ENCODE data around the gene OR52J3. TPM values are rescaled to one million over a fixed set of nuclear protein-coding genes. Genes with fewer than 3 reads are reported as not detected.

The OR52J3 gene
- total RNA-seq, 1 experiment from 2014 or later: not detected

- Histone ChIP-seq H3K27me3 (ENCODE audit: low read length) (no peaks in the 10 kb centered on the region), H4K20me1 (ENCODE audit: low read length) (no peaks in the 10 kb centered on the region), H3F3A (ENCODE audit: low read length, unreplicated experiment) (no peaks in the 10 kb centered on the region), H3K27ac (ENCODE audit: low read length) (no peak overlapping the region), H3K4me1 (ENCODE audit: insufficient read depth, low read length) (no peaks in the 10 kb centered on the region), H3K9me3 (ENCODE audit: low read length) (no peaks in the 10 kb centered on the region), H3K4me2 (ENCODE audit: low read length) (no peak overlapping the region), H3K79me2 (ENCODE audit: low read length) (no peaks in the 10 kb centered on the region), H2AFZ (ENCODE audit: low read length) (no peak overlapping the region), H3K9me2 (replicated peaks; ENCODE audit: low read length) (no peaks in the 10 kb centered on the region), H3K9ac (ENCODE audit: low read length) (no peak overlapping the region), H3K36me3 (ENCODE audit: low read depth, low read length) (no peaks in the 10 kb centered on the region), H3K4me3 (ENCODE audit: low read length) (no peak overlapping the region)
- POLR2A ChIA-PET (ENCODE audit: unreplicated experiment): no interaction called here
- DNase-seq: no peak
- intact Hi-C loops (cut with micrococcal nuclease): no loop called here
- CTCF ChIA-PET: no interaction called here
- no peak for ATAC-seq
- TF ChIP-seq EZH2 (IDR thresholded peaks at IDR 0.05; ENCODE audit: low read length, unreplicated experiment) (no peak), EZH2phosphoT487 (IDR thresholded peaks at IDR 0.05; ENCODE audit: borderline replicate concordance, low read length) (no peak)
- TF ChIP-seq, protein P1, sequence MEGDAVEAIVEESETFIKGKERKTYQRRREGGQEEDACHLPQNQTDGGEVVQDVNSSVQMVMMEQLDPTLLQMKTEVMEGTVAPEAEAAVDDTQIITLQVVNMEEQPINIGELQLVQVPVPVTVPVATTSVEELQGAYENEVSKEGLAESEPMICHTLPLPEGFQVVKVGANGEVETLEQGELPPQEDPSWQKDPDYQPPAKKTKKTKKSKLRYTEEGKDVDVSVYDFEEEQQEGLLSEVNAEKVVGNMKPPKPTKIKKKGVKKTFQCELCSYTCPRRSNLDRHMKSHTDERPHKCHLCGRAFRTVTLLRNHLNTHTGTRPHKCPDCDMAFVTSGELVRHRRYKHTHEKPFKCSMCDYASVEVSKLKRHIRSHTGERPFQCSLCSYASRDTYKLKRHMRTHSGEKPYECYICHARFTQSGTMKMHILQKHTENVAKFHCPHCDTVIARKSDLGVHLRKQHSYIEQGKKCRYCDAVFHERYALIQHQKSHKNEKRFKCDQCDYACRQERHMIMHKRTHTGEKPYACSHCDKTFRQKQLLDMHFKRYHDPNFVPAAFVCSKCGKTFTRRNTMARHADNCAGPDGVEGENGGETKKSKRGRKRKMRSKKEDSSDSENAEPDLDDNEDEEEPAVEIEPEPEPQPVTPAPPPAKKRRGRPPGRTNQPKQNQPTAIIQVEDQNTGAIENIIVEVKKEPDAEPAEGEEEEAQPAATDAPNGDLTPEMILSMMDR (conservative IDR thresholded peaks at IDR 0.05; ENCODE audit: low read depth, low read length): no peak
- no TSS peak for BruUV-seq (replicated peaks)
Observed at GRCh38 chr11:5011254-5011653, 35.1 kb upstream of the OR52J3 start.

GRCh38 chr11:5013012-5013411 is 33.3 kb upstream of the OR52J3 start:
- Histone ChIP-seq H3K4me1 (ENCODE audit: insufficient read depth, low read length) (no peaks in the 10 kb centered on the region), H3F3A (ENCODE audit: low read length, unreplicated experiment) (no peaks in the 10 kb centered on the region), H3K4me3 (ENCODE audit: low read length) (no peak overlapping the region), H3K36me3 (ENCODE audit: low read depth, low read length) (no peaks in the 10 kb centered on the region), H3K27me3 (ENCODE audit: low read length) (no peaks in the 10 kb centered on the region), H3K9me3 (ENCODE audit: low read length) (no peaks in the 10 kb centered on the region), H4K20me1 (ENCODE audit: low read length) (no peaks in the 10 kb centered on the region), H3K9ac (ENCODE audit: low read length) (no peak overlapping the region), H3K9me2 (replicated peaks; ENCODE audit: low read length) (no peaks in the 10 kb centered on the region), H2AFZ (ENCODE audit: low read length) (no peak overlapping the region), H3K79me2 (ENCODE audit: low read length) (no peaks in the 10 kb centered on the region), H3K4me2 (ENCODE audit: low read length) (no peak overlapping the region), H3K27ac (ENCODE audit: low read length) (no peak overlapping the region)
- intact Hi-C loops (cut with micrococcal nuclease): no loop called here
- no peak for DNase-seq
- CTCF ChIA-PET: no interaction called here
- POLR2A ChIA-PET (ENCODE audit: unreplicated experiment): no interaction called here
- no peak for TF ChIP-seq EZH2 (IDR thresholded peaks at IDR 0.05; ENCODE audit: low read length, unreplicated experiment)
- no peak for TF ChIP-seq EZH2phosphoT487 (IDR thresholded peaks at IDR 0.05; ENCODE audit: borderline replicate concordance, low read length)
- TF ChIP-seq, protein P1 (conservative IDR thresholded peaks at IDR 0.05; ENCODE audit: low read depth, low read length): no peak
- no peak for ATAC-seq
- no TSS peak for BruUV-seq (replicated peaks)

DNA sequence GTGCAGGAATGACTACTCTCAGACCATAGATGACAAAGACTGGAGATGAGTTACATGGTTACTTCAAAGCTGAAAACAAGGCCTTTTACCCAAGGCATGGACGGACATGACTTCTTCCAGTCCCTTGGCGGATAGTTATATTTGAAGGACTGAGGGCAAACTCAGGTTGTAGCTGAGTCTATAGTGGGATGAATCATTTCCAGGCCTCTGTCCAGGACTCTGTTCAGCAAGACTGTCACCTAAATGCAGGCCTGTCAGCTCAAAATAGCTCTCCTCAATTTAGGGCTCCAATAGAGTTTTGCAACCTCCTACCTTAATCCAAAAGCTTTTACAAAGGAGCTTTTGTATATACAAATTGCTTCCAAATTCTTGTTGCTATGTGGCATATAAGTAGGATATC is 24.3 kb upstream of the OR52J3 start:
- DNase-seq: no peak
- Histone ChIP-seq H3K36me3 (ENCODE audit: low read depth, low read length) (no peaks in the 10 kb centered on the region), H3K27me3 (ENCODE audit: low read length) (no peaks in the 10 kb centered on the region), H3F3A (ENCODE audit: low read length, unreplicated experiment) (no peaks in the 10 kb centered on the region), H3K4me1 (ENCODE audit: insufficient read depth, low read length) (no peaks in the 10 kb centered on the region), H3K9me2 (replicated peaks; ENCODE audit: low read length) (no peaks in the 10 kb centered on the region), H3K79me2 (ENCODE audit: low read length) (no peaks in the 10 kb centered on the region), H3K27ac (ENCODE audit: low read length) (no peak overlapping the region), H3K4me2 (ENCODE audit: low read length) (no peak overlapping the region), H2AFZ (ENCODE audit: low read length) (no peak overlapping the region), H3K9me3 (ENCODE audit: low read length) (no peaks in the 10 kb centered on the region), H3K9ac (ENCODE audit: low read length) (no peak overlapping the region), H3K4me3 (ENCODE audit: low read length) (no peak overlapping the region), H4K20me1 (ENCODE audit: low read length) (no peaks in the 10 kb centered on the region)
- TF ChIP-seq EZH2 (IDR thresholded peaks at IDR 0.05; ENCODE audit: low read length, unreplicated experiment): no peak
- TF ChIP-seq EZH2phosphoT487 (IDR thresholded peaks at IDR 0.05; ENCODE audit: borderline replicate concordance, low read length): no peak
- TF ChIP-seq, protein P1 (conservative IDR thresholded peaks at IDR 0.05; ENCODE audit: low read depth, low read length): no peak
- ChIA-PET POLR2A (ENCODE audit: unreplicated experiment) (interaction anchor here (0.6 kb wide), 1 partner anchor 39 kb away, joined by 3 read pairs; no protein-coding TSS in a partner anchor), CTCF (no interaction called here)
- no peak for ATAC-seq
- intact Hi-C loops (cut with micrococcal nuclease): no loop called here
- BruUV-seq (replicated peaks): no TSS peak
